KOPT-K1 (cell line): Measurements from ENCODE around the gene NELL1.

Source experiments
- H3K27ac ChIP-seq: fragments of 200-600 bp; sonication (generic); 2 replicates; pipeline ENCODE4 v1.5.1; 2016; ENCODE audit warnings: antibody characterized with exemption, mild to moderate bottlenecking, low read depth, low read length; ENCODE audit not compliant: poor library complexity, severe bottlenecking
- H3K36me3 ChIP-seq: fragments of 200-600 bp; sonication (generic); 2 replicates; pipeline ENCODE4 v1.5.1; 2017; ENCODE audit warnings: antibody characterized with exemption, mild to moderate bottlenecking, low read length, moderate library complexity; ENCODE audit not compliant: insufficient read depth
- H3K9me3 ChIP-seq: fragments of 200-600 bp; sonication (generic); 2 replicates; pipeline ENCODE4 v1.5.1; 2017; ENCODE audit warnings: antibody characterized with exemption, low read length, mild to moderate bottlenecking; ENCODE audit not compliant: insufficient read depth, poor library complexity, severe bottlenecking

Gene NELL1

GRCh38 chr11:21306739-21307358 is 637.5 kb downstream of the NELL1 start:
- no peak overlapping the region for H3K27ac ChIP-seq
- H3K36me3 ChIP-seq: no peaks in the 10 kb centered on the region
- no peaks in the 10 kb centered on the region for H3K9me3 ChIP-seq

- Histone ChIP-seq H3K27ac (no peak overlapping the region), H3K9me3 (no peaks in the 10 kb centered on the region), H3K36me3 (no peaks in the 10 kb centered on the region)
These were observed 638.5 kb downstream of the NELL1 start for GRCh38 chr11:21307874-21308273.

GRCh38 chr11:21316591-21316990 is 647.2 kb downstream of the NELL1 start:
- Histone ChIP-seq H3K9me3 (no peaks in the 10 kb centered on the region), H3K36me3 (no peaks in the 10 kb centered on the region), H3K27ac (no peak overlapping the region)

- Histone ChIP-seq H3K9me3 (no peaks in the 10 kb centered on the region), H3K27ac (no peak overlapping the region)
These were observed 651.7 kb downstream of the NELL1 start for GRCh38 chr11:21321072-21321471.

GRCh38 chr11:21321530-21321929 is 652.1 kb downstream of the NELL1 start:
- no peak overlapping the region for H3K27ac ChIP-seq
- no peaks in the 10 kb centered on the region for H3K36me3 ChIP-seq
- H3K9me3 ChIP-seq: no peaks in the 10 kb centered on the region

More at GRCh38 chr11:21321072-21321471, 651.7 kb downstream of the NELL1 start:
- H3K36me3 ChIP-seq: no peaks in the 10 kb centered on the region

- Histone ChIP-seq H3K9me3 (no peaks in the 10 kb centered on the region), H3K36me3 (no peaks in the 10 kb centered on the region), H3K27ac (no peak overlapping the region)
These were observed 654.2 kb downstream of the NELL1 start for GRCh38 chr11:21323617-21324016.

- Histone ChIP-seq H3K9me3 (no peaks in the 10 kb centered on the region), H3K27ac (no peak overlapping the region)
These were observed 673.8 kb downstream of the NELL1 start for GRCh38 chr11:21343204-21343603.

GRCh38 chr11:21346361-21346760 is 677.0 kb downstream of the NELL1 start:
- H3K27ac ChIP-seq: no peak overlapping the region
- no peaks in the 10 kb centered on the region for H3K36me3 ChIP-seq
- H3K9me3 ChIP-seq: no peaks in the 10 kb centered on the region

More at GRCh38 chr11:21343204-21343603, 673.8 kb downstream of the NELL1 start:
- no peaks in the 10 kb centered on the region for H3K36me3 ChIP-seq

GRCh38 chr11:21350613-21351012 is 681.2 kb downstream of the NELL1 start:
- H3K9me3 ChIP-seq: no peaks in the 10 kb centered on the region
- no peaks in the 10 kb centered on the region for H3K36me3 ChIP-seq
- H3K27ac ChIP-seq: no peak overlapping the region

- H3K27ac ChIP-seq: no peak overlapping the region
- no peaks in the 10 kb centered on the region for H3K9me3 ChIP-seq
- H3K36me3 ChIP-seq: no peaks in the 10 kb centered on the region
These were observed 684.0 kb downstream of the NELL1 start for GRCh38 chr11:21353425-21353824.

GRCh38 chr11:21364866-21365624 is 695.7 kb downstream of the NELL1 start:
- Histone ChIP-seq H3K36me3 (no peaks in the 10 kb centered on the region), H3K9me3 (no peaks in the 10 kb centered on the region), H3K27ac (no peak overlapping the region)

GRCh38 chr11:21369947-21370346 is 700.6 kb downstream of the NELL1 start:
- H3K9me3 ChIP-seq: no peaks in the 10 kb centered on the region
- H3K36me3 ChIP-seq: no peaks in the 10 kb centered on the region
- no peak overlapping the region for H3K27ac ChIP-seq

- no peak overlapping the region for H3K27ac ChIP-seq
- no peaks in the 10 kb centered on the region for H3K9me3 ChIP-seq
- no peaks in the 10 kb centered on the region for H3K36me3 ChIP-seq
These were observed 701.7 kb downstream of the NELL1 start for GRCh38 chr11:21371044-21371443.

- Histone ChIP-seq H3K27ac (no peak overlapping the region), H3K9me3 (no peaks in the 10 kb centered on the region), H3K36me3 (no peaks in the 10 kb centered on the region)
These were observed 703.3 kb downstream of the NELL1 start for GRCh38 chr11:21372672-21373071.

- Histone ChIP-seq H3K9me3 (no peaks in the 10 kb centered on the region), H3K36me3 (no peaks in the 10 kb centered on the region), H3K27ac (no peak overlapping the region)
These were observed 705.0 kb downstream of the NELL1 start for GRCh38 chr11:21374376-21374775.
